ENCODE measurements around the gene ITFG2. TPM values are rescaled to one million over a fixed set of nuclear protein-coding genes. Genes with fewer than 3 reads are reported as not detected.
A peak's percentile ranks its signal among the peaks of the same experiment; 100 is the strongest.

Gene ITFG2
- total and polyA plus RNA-seq, 4 donors, result 7.5 to 26.3 (median 11.4) TPM

GRCh38 chr12:2806700-2807099, 5.8 kb upstream of the ITFG2 start:
- TF ChIP-seq MAX (IDR thresholded peaks at IDR 0.05), result no peak
- TF ChIP-seq YY1 (IDR thresholded peaks at IDR 0.05), result no peak
- TF ChIP-seq RXRA (IDR thresholded peaks at IDR 0.05), result no peak
- no peak for TF ChIP-seq FOXA2 (IDR thresholded peaks at IDR 0.05)
- TF ChIP-seq HNF4G (IDR thresholded peaks at IDR 0.05), result no peak
- TF ChIP-seq REST (IDR thresholded peaks at IDR 0.05), result no peak
- no peak for TF ChIP-seq HNF4A (conservative IDR thresholded peaks at IDR 0.05)
- TF ChIP-seq FOXA1 (IDR thresholded peaks at IDR 0.05), result no peak
- TF ChIP-seq JUND (IDR thresholded peaks at IDR 0.05), result no peak
- TF ChIP-seq SP1 (IDR thresholded peaks at IDR 0.05), result no peak
- no peaks in the 10 kb centered on the region for H3K27me3 ChIP-seq (ENCODE audit: control insufficient read depth in 4 of 4, insufficient read depth in 4 of 4, low read length in 3 of 4)
- H3K4me3 ChIP-seq (ENCODE audit: low read depth in 1 of 3, low read length in 3 of 3), result no peak overlapping the region
- DNase-seq (ENCODE audit: low spot score), result no peak
- peaks cover 9 to 27% (median 17%) of the 10 kb centered on the region in 4 donors for H3K36me3 ChIP-seq (ENCODE audit: control insufficient read depth in 4 of 4, insufficient read depth in 3 of 4, low read depth in 1 of 4, low read length in 3 of 4)
- H3K27ac ChIP-seq (ENCODE audit: low read depth in 1 of 2, low read length in 2 of 2), result no peak overlapping the region
- H3K9me3 ChIP-seq (ENCODE audit: control insufficient read depth in 4 of 4, low read length in 3 of 4), result no peaks in the 10 kb centered on the region
- peaks cover 0 to 12% (median 10%) of the 10 kb centered on the region in 4 donors for H3K4me1 ChIP-seq (ENCODE audit: control insufficient read depth in 4 of 4, insufficient read depth in 4 of 4, low read length in 3 of 4)
- 82% methylated on average over 6 of the region's 6 CpGs for WGBS
- no peak overlapping the region for H3K9ac ChIP-seq (ENCODE audit: low read depth in 1 of 2, low read length in 2 of 2)

- DNase-seq (ENCODE audit: low spot score), result no peak
- no peaks in the 10 kb centered on the region for H3K27me3 ChIP-seq (ENCODE audit: control insufficient read depth in 4 of 4, insufficient read depth in 4 of 4, low read length in 3 of 4)
- H3K4me1 ChIP-seq (ENCODE audit: control insufficient read depth in 4 of 4, insufficient read depth in 4 of 4, low read length in 3 of 4), result peaks cover 0 to 20% (median 15%) of the 10 kb centered on the region in 4 donors
- no peak overlapping the region for H3K27ac ChIP-seq (ENCODE audit: low read depth in 1 of 2, low read length in 2 of 2)
- TF ChIP-seq HNF4G (IDR thresholded peaks at IDR 0.05), result no peak
- no peak for TF ChIP-seq CTCF (IDR thresholded peaks at IDR 0.05; ENCODE audit: low read depth, low read length, missing input control)
- TF ChIP-seq REST (IDR thresholded peaks at IDR 0.05), result no peak
- TF ChIP-seq HNF4A (conservative IDR thresholded peaks at IDR 0.05), result no peak
- no peak for TF ChIP-seq RXRA (IDR thresholded peaks at IDR 0.05)
- no peak for TF ChIP-seq GABPA (IDR thresholded peaks at IDR 0.05 in 1 of 2, conservative IDR thresholded peaks at IDR 0.05 in 1 of 2)
- 81% methylated on average over 5 of the region's 5 CpGs for WGBS
- peak overlapping the region in 2 of 3 donors; percentile 80 to 91 for H3K4me3 ChIP-seq (ENCODE audit: low read depth in 1 of 3, low read length in 3 of 3)
- peak overlapping the region in 1 of 2 donors; percentile 75 for H3K9ac ChIP-seq (ENCODE audit: low read depth in 1 of 2, low read length in 2 of 2)
- H3K9me3 ChIP-seq (ENCODE audit: control insufficient read depth in 4 of 4, low read length in 3 of 4), result no peaks in the 10 kb centered on the region
- no peaks in the 10 kb centered on the region for H3K36me3 ChIP-seq (ENCODE audit: control insufficient read depth in 4 of 4, insufficient read depth in 3 of 4, low read depth in 1 of 4, low read length in 3 of 4)
Measured at GRCh38 chr12:2811801-2812200, 667 bp upstream of the ITFG2 start.
